OCI-LY1 (cell line): ENCODE results near the gene LRRC41.

ENCODE experiments used
- H2AFZ ChIP-seq: fragments of 200-600 bp; sonication (generic), shearing (Covaris generic); 2 replicates; pipeline ENCODE4 v1.6.0; 2014; ENCODE audit warnings: antibody characterized with exemption, mild to moderate bottlenecking, low read length
- H3F3A ChIP-seq: fragments of 200-600 bp; sonication (generic), shearing (Covaris generic); 2 replicates; pipeline ENCODE4 v1.6.0; 2014; ENCODE audit warnings: mild to moderate bottlenecking, antibody characterized with exemption, low read length, moderate library complexity; ENCODE audit not compliant: insufficient read depth
- H3K27ac ChIP-seq: fragments of 200-600 bp; sonication (generic); 2 replicates; pipeline ENCODE4 v1.5.1; 2014; ENCODE audit warnings: low read length, mixed run types, mild to moderate bottlenecking, low read depth; ENCODE audit not compliant: poor library complexity, severe bottlenecking
- H3K27me3 ChIP-seq: fragments of 200-600 bp; sonication (generic); 2 replicates; pipeline ENCODE4 v1.6.0; 2014; ENCODE audit warnings: antibody characterized with exemption, mild to moderate bottlenecking, low read length, moderate library complexity; ENCODE audit not compliant: insufficient read depth
- H3K36me3 ChIP-seq: fragments of 200-600 bp; sonication (generic); 2 replicates; pipeline ENCODE4 v1.6.1; 2014; ENCODE audit warnings: mild to moderate bottlenecking, antibody characterized with exemption, low read length, moderate library complexity, mixed read lengths; ENCODE audit not compliant: insufficient read depth
- H3K4me1 ChIP-seq: fragments of 200-600 bp; sonication (generic); 2 replicates; pipeline ENCODE4 v1.5.1; 2014; ENCODE audit warnings: mild to moderate bottlenecking, low read length, moderate library complexity; ENCODE audit not compliant: insufficient read depth, severe bottlenecking
- H3K4me2 ChIP-seq: fragments of 200-600 bp; sonication (generic), shearing (Covaris generic); 2 replicates; pipeline ENCODE4 v1.6.1; 2014; ENCODE audit warnings: low read length
- H3K4me3 ChIP-seq: fragments of 200-600 bp; sonication (generic); 2 replicates; pipeline ENCODE4 v1.5.1; 2014; ENCODE audit warnings: low read length, low read depth, mild to moderate bottlenecking, mixed read lengths; ENCODE audit not compliant: poor library complexity, severe bottlenecking
- H3K79me2 ChIP-seq: fragments of 200-600 bp; shearing (Covaris generic); 2 replicates; pipeline ENCODE4 v1.6.1; 2016; ENCODE audit warnings: mixed run types, low read length, mixed read lengths; ENCODE audit not compliant: insufficient read depth
- H3K9ac ChIP-seq: fragments of 200-600 bp; sonication (generic), shearing (Covaris generic); 2 replicates; pipeline ENCODE4 v1.6.1; 2014; ENCODE audit warnings: mild to moderate bottlenecking, low read length, mixed read lengths
- H3K9me2 ChIP-seq: fragments of 200-600 bp; sonication (generic), shearing (Covaris generic); 2 replicates; pipeline ENCODE4 v1.6.1; 2014; ENCODE audit warnings: low read depth, mild to moderate bottlenecking, low read length, mixed read lengths
- H3K9me3 ChIP-seq: fragments of 200-600 bp; shearing (Covaris generic); 2 replicates; pipeline ENCODE4 v1.6.1; 2014; ENCODE audit warnings: low read length, mixed read lengths
- H4K20me1 ChIP-seq: fragments of 200-600 bp; sonication (generic), shearing (Covaris generic); 2 replicates; pipeline ENCODE4 v1.6.0; 2016; ENCODE audit warnings: mild to moderate bottlenecking, low read length; ENCODE audit not compliant: insufficient read depth
- EZH2 ChIP-seq: fragments of 200-600 bp; sonication (generic), shearing (Covaris generic); IDR thresholded peaks from 2 replicates; pipeline ENCODE4 v1.8.0; 2017; ENCODE audit warnings: borderline replicate concordance, mixed run types, mild to moderate bottlenecking, antibody characterized with exemption, low read length, moderate library complexity, mixed read lengths
- TF ChIP-seq, protein P1 (sequence below): fragments of 200-600 bp; sonication (generic), shearing (Covaris generic); IDR thresholded peaks from 2 replicates; pipeline ENCODE4 v1.5.1; 2017; ENCODE audit warnings: mild to moderate bottlenecking, antibody characterized with exemption, low read length, moderate library complexity, mixed read lengths

The LRRC41 gene

GRCh38 chr1:46284597-46285564 lies 18.5 kb downstream of the LRRC41 start:
- peak overlapping the region; percentile 76 for H3K27ac ChIP-seq
- no peaks in the 10 kb centered on the region for H3F3A ChIP-seq
- H3K9me3 ChIP-seq: no peaks in the 10 kb centered on the region
- no peaks in the 10 kb centered on the region for H3K9me2 ChIP-seq
- no peak overlapping the region for H3K9ac ChIP-seq
- H3K79me2 ChIP-seq: no peaks in the 10 kb centered on the region
- H3K4me3 ChIP-seq: no peak overlapping the region
- H4K20me1 ChIP-seq: no peaks in the 10 kb centered on the region
- H2AFZ ChIP-seq: no peak overlapping the region
- H3K4me2 ChIP-seq: no peak overlapping the region
- no peak for TF ChIP-seq EZH2
- TF ChIP-seq, protein P1, sequence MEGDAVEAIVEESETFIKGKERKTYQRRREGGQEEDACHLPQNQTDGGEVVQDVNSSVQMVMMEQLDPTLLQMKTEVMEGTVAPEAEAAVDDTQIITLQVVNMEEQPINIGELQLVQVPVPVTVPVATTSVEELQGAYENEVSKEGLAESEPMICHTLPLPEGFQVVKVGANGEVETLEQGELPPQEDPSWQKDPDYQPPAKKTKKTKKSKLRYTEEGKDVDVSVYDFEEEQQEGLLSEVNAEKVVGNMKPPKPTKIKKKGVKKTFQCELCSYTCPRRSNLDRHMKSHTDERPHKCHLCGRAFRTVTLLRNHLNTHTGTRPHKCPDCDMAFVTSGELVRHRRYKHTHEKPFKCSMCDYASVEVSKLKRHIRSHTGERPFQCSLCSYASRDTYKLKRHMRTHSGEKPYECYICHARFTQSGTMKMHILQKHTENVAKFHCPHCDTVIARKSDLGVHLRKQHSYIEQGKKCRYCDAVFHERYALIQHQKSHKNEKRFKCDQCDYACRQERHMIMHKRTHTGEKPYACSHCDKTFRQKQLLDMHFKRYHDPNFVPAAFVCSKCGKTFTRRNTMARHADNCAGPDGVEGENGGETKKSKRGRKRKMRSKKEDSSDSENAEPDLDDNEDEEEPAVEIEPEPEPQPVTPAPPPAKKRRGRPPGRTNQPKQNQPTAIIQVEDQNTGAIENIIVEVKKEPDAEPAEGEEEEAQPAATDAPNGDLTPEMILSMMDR: no peak
- no peaks in the 10 kb centered on the region for H3K27me3 ChIP-seq
- peaks cover 47% of the 10 kb centered on the region for H3K36me3 ChIP-seq
- peaks cover 18% of the 10 kb centered on the region for H3K4me1 ChIP-seq

GRCh38 chr1:46284058-46284457 lies 19.4 kb downstream of the LRRC41 start:
- H3K79me2 ChIP-seq: no peaks in the 10 kb centered on the region
- no peak for TF ChIP-seq EZH2
- TF ChIP-seq, protein P1: no peak
- H3K4me3 ChIP-seq: no peak overlapping the region
- H4K20me1 ChIP-seq: no peaks in the 10 kb centered on the region
- no peaks in the 10 kb centered on the region for H3K9me3 ChIP-seq
- no peaks in the 10 kb centered on the region for H3K9me2 ChIP-seq
- H3K27me3 ChIP-seq: no peaks in the 10 kb centered on the region
- no peak overlapping the region for H3K27ac ChIP-seq
- peaks cover 55% of the 10 kb centered on the region for H3K36me3 ChIP-seq
- no peak overlapping the region for H2AFZ ChIP-seq
- peaks cover 18% of the 10 kb centered on the region for H3K4me1 ChIP-seq
- H3K4me2 ChIP-seq: no peak overlapping the region
- H3K9ac ChIP-seq: no peak overlapping the region
- H3F3A ChIP-seq: no peaks in the 10 kb centered on the region

DNA sequence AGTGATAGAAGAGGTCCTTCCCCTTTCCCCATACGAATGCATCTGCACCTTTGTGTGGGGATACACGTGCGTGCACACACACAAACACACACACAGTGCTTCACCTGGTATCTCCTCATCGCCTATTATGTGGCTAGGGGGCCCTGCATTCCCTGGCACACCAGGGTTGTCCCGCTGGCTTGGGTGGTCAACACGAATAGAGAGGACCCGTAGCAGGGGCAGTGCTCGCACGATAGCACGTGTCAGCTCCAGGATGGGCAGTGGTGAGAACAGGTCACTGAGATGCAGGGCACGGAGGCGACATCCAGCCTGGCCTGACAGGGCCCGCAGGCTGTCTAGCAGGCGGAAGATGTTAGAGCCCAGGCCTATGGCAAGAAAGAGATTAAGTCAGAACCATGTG lies 22.4 kb downstream of the LRRC41 start:
- no peaks in the 10 kb centered on the region for H3K79me2 ChIP-seq
- H3K36me3 ChIP-seq: peaks cover 79% of the 10 kb centered on the region
- H3K4me1 ChIP-seq: peaks cover 13% of the 10 kb centered on the region
- H3F3A ChIP-seq: no peaks in the 10 kb centered on the region
- H3K9me3 ChIP-seq: no peaks in the 10 kb centered on the region
- H4K20me1 ChIP-seq: no peaks in the 10 kb centered on the region
- no peak overlapping the region for H2AFZ ChIP-seq
- no peak overlapping the region for H3K4me2 ChIP-seq
- TF ChIP-seq, protein P1: no peak
- TF ChIP-seq EZH2: no peak
- H3K27me3 ChIP-seq: no peaks in the 10 kb centered on the region
- H3K4me3 ChIP-seq: no peak overlapping the region
- H3K9ac ChIP-seq: no peak overlapping the region
- H3K27ac ChIP-seq: no peak overlapping the region
- H3K9me2 ChIP-seq: no peaks in the 10 kb centered on the region
